Left lobe of liver (tissue), 2 donors: Measurements from ENCODE around the gene MMP8. TPM values are rescaled to one million over a fixed set of nuclear protein-coding genes. Genes with fewer than 3 reads are reported as not detected.
"Not testable (repeated sequence)": the region's sequence is repeated elsewhere in the genome, so short reads cannot be mapped to it uniquely, and the experiment has no call there.

Experiments
- ATAC-seq: fragments of 200-7000 bp; cut with Tn5 transposase; one replicate; pipeline ENCODE4 v1.9.1; 2020; ENCODE audit warnings: mild to moderate bottlenecking, moderate library complexity
- DNase-seq: peaks from one replicate; pipeline ENCODE4 v3.0.0-alpha.2; 2020; ENCODE audit warnings: low spot score
- total RNA-seq: library from RNA; stranded (reverse); gene quantifications from one replicate; pipeline ENCODE4 v1.2.1, GENCODE V29; 2021
- donor health status: DM: no; HTN: no; CAD: no; lungs with moderate emphysema.
- donor health status: DM: no; HTN: yes; CAD: no.

MMP8 gene
- total RNA-seq, result 0.50 TPM

GRCh38 chr11:102724904-102725500, at the start of gene MMP8:
Gene MMP8, minus strand, starts transcription at chr11:102724954. Its CDS starts 99 bp downstream, at chr11:102724855.
- ATAC-seq (no peak), DNase-seq (no peak)

GRCh38 chr11:102773386-102773785, 48.6 kb upstream of the MMP8 start:
- DNase-seq (no peak), ATAC-seq (no peak)

GRCh38 chr11:102771351-102771750, 46.6 kb upstream of the MMP8 start:
- ATAC-seq (no peak), DNase-seq (no peak)

- no peak for ATAC-seq
- DNase-seq, result no peak
Observed at GRCh38 chr11:102770191-102770590, 45.4 kb upstream of the MMP8 start.

- DNase-seq (no peak), ATAC-seq (no peak)
Observed at GRCh38 chr11:102767800-102768199, 43.0 kb upstream of the MMP8 start.

- DNase-seq (no peak), ATAC-seq (no peak)
Observed at GRCh38 chr11:102763440-102763839, 38.7 kb upstream of the MMP8 start.

GRCh38 chr11:102762361-102762767, 37.6 kb upstream of the MMP8 start:
- no peak for DNase-seq
- ATAC-seq, result no peak

GRCh38 chr11:102761646-102762238, 37.0 kb upstream of the MMP8 start:
- ATAC-seq (no peak), DNase-seq (no peak)

GRCh38 chr11:102760344-102761035, 35.7 kb upstream of the MMP8 start:
- DNase-seq, result no peak
- no peak for ATAC-seq

- DNase-seq (no peak), ATAC-seq (no peak)
Observed at GRCh38 chr11:102757823-102758549, 33.2 kb upstream of the MMP8 start.

GRCh38 chr11:102753267-102753666, 28.5 kb upstream of the MMP8 start:
- ATAC-seq (no peak), DNase-seq (no peak)

- DNase-seq (no peak), ATAC-seq (no peak)
Observed at GRCh38 chr11:102751673-102752072, 26.9 kb upstream of the MMP8 start.

GRCh38 chr11:102749101-102749722, 24.5 kb upstream of the MMP8 start:
- no peak for ATAC-seq
- DNase-seq, result no peak

GRCh38 chr11:102746746-102747578, 22.2 kb upstream of the MMP8 start:
- ATAC-seq, DNase-seq: not testable (repeated sequence)

- no peak for ATAC-seq
- DNase-seq, result no peak
Observed at GRCh38 chr11:102734650-102735049, 9.9 kb upstream of the MMP8 start.

- DNase-seq (peak; percentile 53), ATAC-seq (peak; percentile 93)
Observed at GRCh38 chr11:102733232-102733875, 8.6 kb upstream of the MMP8 start.

- DNase-seq, ATAC-seq: not testable (repeated sequence)
Observed at GRCh38 chr11:102730944-102731343, 6.2 kb upstream of the MMP8 start.

- DNase-seq (no peak), ATAC-seq (no peak)
Observed at GRCh38 chr11:102729849-102730815, 5.4 kb upstream of the MMP8 start.

GRCh38 chr11:102727890-102728289, 3.1 kb upstream of the MMP8 start:
- ATAC-seq (no peak), DNase-seq (no peak)
